ENCODE data around the gene LRRTM4.
"Not testable (repeated sequence)": the region's sequence is repeated elsewhere in the genome, so short reads cannot be mapped to it uniquely, and the experiment has no call there.

Gene LRRTM4

DNA sequence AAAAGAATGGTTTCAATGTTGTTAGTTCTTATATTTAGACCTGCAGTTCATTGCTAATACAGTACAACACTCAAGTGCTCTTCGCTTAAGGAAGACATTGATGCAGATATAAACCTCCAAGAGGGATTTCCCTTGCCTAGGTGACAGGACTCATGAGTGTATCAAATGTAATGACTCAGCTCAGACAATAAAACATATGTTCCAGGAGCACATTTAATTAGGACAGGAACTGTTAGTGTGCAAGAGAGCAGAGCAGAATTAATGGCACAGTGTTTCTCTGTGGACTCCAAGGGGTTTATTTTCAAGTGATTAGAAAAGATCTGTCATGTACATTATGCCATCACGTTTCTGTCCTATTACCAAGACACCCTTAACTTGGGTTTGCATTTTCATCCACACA lies 375.0 kb downstream of the LRRTM4 start:
- H3F3A ChIP-seq (ENCODE audit: insufficient read depth, low read length), result no peaks in the 10 kb centered on the region
- H3K4me2 ChIP-seq (ENCODE audit: low read length), result no peak overlapping the region
- no peak overlapping the region for H3K9ac ChIP-seq (ENCODE audit: low read length)
- TF ChIP-seq EZH2 (IDR thresholded peaks at IDR 0.05; ENCODE audit: borderline replicate concordance, low read length), result no peak
- TF ChIP-seq, protein P1, sequence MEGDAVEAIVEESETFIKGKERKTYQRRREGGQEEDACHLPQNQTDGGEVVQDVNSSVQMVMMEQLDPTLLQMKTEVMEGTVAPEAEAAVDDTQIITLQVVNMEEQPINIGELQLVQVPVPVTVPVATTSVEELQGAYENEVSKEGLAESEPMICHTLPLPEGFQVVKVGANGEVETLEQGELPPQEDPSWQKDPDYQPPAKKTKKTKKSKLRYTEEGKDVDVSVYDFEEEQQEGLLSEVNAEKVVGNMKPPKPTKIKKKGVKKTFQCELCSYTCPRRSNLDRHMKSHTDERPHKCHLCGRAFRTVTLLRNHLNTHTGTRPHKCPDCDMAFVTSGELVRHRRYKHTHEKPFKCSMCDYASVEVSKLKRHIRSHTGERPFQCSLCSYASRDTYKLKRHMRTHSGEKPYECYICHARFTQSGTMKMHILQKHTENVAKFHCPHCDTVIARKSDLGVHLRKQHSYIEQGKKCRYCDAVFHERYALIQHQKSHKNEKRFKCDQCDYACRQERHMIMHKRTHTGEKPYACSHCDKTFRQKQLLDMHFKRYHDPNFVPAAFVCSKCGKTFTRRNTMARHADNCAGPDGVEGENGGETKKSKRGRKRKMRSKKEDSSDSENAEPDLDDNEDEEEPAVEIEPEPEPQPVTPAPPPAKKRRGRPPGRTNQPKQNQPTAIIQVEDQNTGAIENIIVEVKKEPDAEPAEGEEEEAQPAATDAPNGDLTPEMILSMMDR (IDR thresholded peaks at IDR 0.05; ENCODE audit: low read length), result no peak
- H3K36me3 ChIP-seq (ENCODE audit: insufficient read depth, low read length), result no peaks in the 10 kb centered on the region
- no peaks in the 10 kb centered on the region for H3K9me2 ChIP-seq (ENCODE audit: low read depth, low read length)
- H3K4me3 ChIP-seq (ENCODE audit: low read depth, low read length, poor library complexity, severe bottlenecking), result no peak overlapping the region
- no peak overlapping the region for H3K27ac ChIP-seq (ENCODE audit: low read depth, low read length, poor library complexity, severe bottlenecking)
- H2AFZ ChIP-seq (ENCODE audit: low read length), result no peak overlapping the region
- no peaks in the 10 kb centered on the region for H3K79me2 ChIP-seq (ENCODE audit: insufficient read depth, low read length)
- H3K27me3 ChIP-seq (ENCODE audit: insufficient read depth, low read length), result no peaks in the 10 kb centered on the region
- no peaks in the 10 kb centered on the region for H4K20me1 ChIP-seq (ENCODE audit: insufficient read depth, low read length)
- H3K4me1 ChIP-seq (ENCODE audit: insufficient read depth, low read length, severe bottlenecking), result no peaks in the 10 kb centered on the region
- H3K9me3 ChIP-seq (ENCODE audit: low read length), result no peaks in the 10 kb centered on the region

DNA sequence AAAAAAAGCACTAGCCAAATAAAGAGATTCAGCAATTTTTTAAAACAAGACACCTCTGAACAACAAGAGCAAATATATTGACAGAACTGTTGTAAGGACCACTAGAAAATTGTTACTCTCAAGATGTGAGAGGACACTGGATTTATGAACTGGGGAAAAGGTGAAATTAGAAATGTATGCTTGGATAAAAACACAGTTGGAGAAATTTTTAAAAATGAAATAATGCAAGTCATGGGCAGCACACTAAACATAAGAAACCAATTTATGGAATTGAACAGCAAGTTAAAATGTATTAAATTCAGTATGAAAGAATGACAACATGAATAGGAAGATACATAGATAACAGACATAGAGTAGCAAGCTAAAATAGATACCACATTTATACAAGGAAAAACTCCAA lies 377.4 kb downstream of the LRRTM4 start:
- TF ChIP-seq, protein P1 (IDR thresholded peaks at IDR 0.05; ENCODE audit: low read length), result no peak
- no peak overlapping the region for H3K4me3 ChIP-seq (ENCODE audit: low read depth, low read length, poor library complexity, severe bottlenecking)

DNA sequence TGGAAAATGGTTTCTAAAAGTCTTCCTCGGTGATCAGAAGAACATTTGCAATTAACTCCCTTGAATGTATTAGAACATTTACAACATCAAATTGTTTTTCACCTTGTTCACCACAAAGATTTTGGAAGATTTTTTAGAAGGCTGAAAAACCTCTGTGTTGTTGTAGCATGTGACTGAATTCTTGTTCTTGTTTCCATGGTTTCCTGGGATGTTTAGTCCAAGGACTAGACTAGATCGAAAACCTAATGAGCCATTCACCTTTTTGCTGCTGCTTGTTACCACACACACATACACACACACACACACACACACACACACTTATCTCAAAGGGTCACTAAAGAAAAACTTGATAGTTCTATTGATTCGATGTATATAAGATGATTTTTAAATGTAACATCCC lies 380.0 kb downstream of the LRRTM4 start:
- no peaks in the 10 kb centered on the region for H3K4me1 ChIP-seq (ENCODE audit: insufficient read depth, low read length, severe bottlenecking)
- H4K20me1 ChIP-seq (ENCODE audit: insufficient read depth, low read length), result no peaks in the 10 kb centered on the region
- H2AFZ ChIP-seq (ENCODE audit: low read length), result no peak overlapping the region
- no peaks in the 10 kb centered on the region for H3K36me3 ChIP-seq (ENCODE audit: insufficient read depth, low read length)
- H3K4me3 ChIP-seq (ENCODE audit: low read depth, low read length, poor library complexity, severe bottlenecking), result no peak overlapping the region
- no peaks in the 10 kb centered on the region for H3K27me3 ChIP-seq (ENCODE audit: insufficient read depth, low read length)
- H3F3A ChIP-seq (ENCODE audit: insufficient read depth, low read length), result no peaks in the 10 kb centered on the region
- H3K9me2 ChIP-seq (ENCODE audit: low read depth, low read length), result no peaks in the 10 kb centered on the region
- no peak for TF ChIP-seq EZH2 (IDR thresholded peaks at IDR 0.05; ENCODE audit: borderline replicate concordance, low read length)
- TF ChIP-seq, protein P1 (IDR thresholded peaks at IDR 0.05; ENCODE audit: low read length), result no peak
- H3K79me2 ChIP-seq (ENCODE audit: insufficient read depth, low read length), result no peaks in the 10 kb centered on the region
- no peaks in the 10 kb centered on the region for H3K9me3 ChIP-seq (ENCODE audit: low read length)
- no peak overlapping the region for H3K27ac ChIP-seq (ENCODE audit: low read depth, low read length, poor library complexity, severe bottlenecking)
- no peak overlapping the region for H3K4me2 ChIP-seq (ENCODE audit: low read length)
- H3K9ac ChIP-seq (ENCODE audit: low read length), result no peak overlapping the region

More for the DNA sequence above, 377.4 kb downstream of the LRRTM4 start:
- Histone ChIP-seq H3K79me2 (ENCODE audit: insufficient read depth, low read length) (no peaks in the 10 kb centered on the region), H4K20me1 (ENCODE audit: insufficient read depth, low read length) (no peaks in the 10 kb centered on the region), H3K27ac (ENCODE audit: low read depth, low read length, poor library complexity, severe bottlenecking) (no peak overlapping the region), H3K4me2 (ENCODE audit: low read length) (no peak overlapping the region), H3K27me3 (ENCODE audit: insufficient read depth, low read length) (no peaks in the 10 kb centered on the region), H3K9me3 (ENCODE audit: low read length) (no peaks in the 10 kb centered on the region), H3K36me3 (ENCODE audit: insufficient read depth, low read length) (no peaks in the 10 kb centered on the region), H2AFZ (ENCODE audit: low read length) (no peak overlapping the region), H3F3A (ENCODE audit: insufficient read depth, low read length) (no peaks in the 10 kb centered on the region), H3K9me2 (ENCODE audit: low read depth, low read length) (no peaks in the 10 kb centered on the region), H3K4me1 (ENCODE audit: insufficient read depth, low read length, severe bottlenecking) (no peaks in the 10 kb centered on the region), H3K9ac (ENCODE audit: low read length) (no peak overlapping the region)

DNA sequence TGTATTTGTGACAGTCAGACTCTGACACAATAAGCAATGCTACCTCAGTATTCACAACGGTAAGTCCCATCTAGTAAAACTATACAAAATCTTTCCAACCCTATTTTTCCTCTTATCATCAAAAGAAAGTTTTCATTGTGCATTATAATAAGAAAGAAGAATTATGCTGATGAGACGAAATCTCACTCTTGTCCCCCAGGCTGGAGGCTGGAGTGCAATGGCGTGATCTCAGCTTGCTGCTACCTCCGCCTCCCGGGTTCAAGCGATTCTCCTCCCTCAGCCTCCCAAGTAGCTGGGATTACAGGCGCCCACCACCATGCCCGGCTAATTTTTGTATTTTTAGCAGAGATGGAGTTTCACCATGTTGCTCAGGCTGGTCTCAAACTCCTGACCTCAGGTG lies 393.7 kb downstream of the LRRTM4 start:
- not testable (repeated sequence) for H3K9me2 ChIP-seq (ENCODE audit: low read depth, low read length); H3K27ac ChIP-seq (ENCODE audit: low read depth, low read length, poor library complexity, severe bottlenecking); H3K4me2 ChIP-seq (ENCODE audit: low read length); H3K4me1 ChIP-seq (ENCODE audit: insufficient read depth, low read length, severe bottlenecking); H3F3A ChIP-seq (ENCODE audit: insufficient read depth, low read length); H2AFZ ChIP-seq (ENCODE audit: low read length); H3K79me2 ChIP-seq (ENCODE audit: insufficient read depth, low read length); H3K36me3 ChIP-seq (ENCODE audit: insufficient read depth, low read length); H3K4me3 ChIP-seq (ENCODE audit: low read depth, low read length, poor library complexity, severe bottlenecking); H3K9me3 ChIP-seq (ENCODE audit: low read length); H3K27me3 ChIP-seq (ENCODE audit: insufficient read depth, low read length); H3K9ac ChIP-seq (ENCODE audit: low read length); H4K20me1 ChIP-seq (ENCODE audit: insufficient read depth, low read length)

All from OCI-LY1 (cell line).